ENCODE results near the gene CTNNA3.

- TF ChIP-seq CTCF (IDR thresholded peaks at IDR 0.05; ENCODE audit: low read depth, low read length, missing input control) (no peak), MAX (IDR thresholded peaks at IDR 0.05) (no peak), RAD21 (IDR thresholded peaks at IDR 0.05) (no peak), RXRA (IDR thresholded peaks at IDR 0.05) (no peak), EGR1 (IDR thresholded peaks at IDR 0.05; ENCODE audit: low read depth in 2 of 2) (no peak), REST (IDR thresholded peaks at IDR 0.05) (no peak), NR2F2 (IDR thresholded peaks at IDR 0.05) (no peak)
These were observed 1687.8 kb downstream of the CTNNA3 start for GRCh38 chr10:66008221-66008620.
